D721Med (cell line): Measurements from ENCODE around the gene F8A1.
"Not testable (repeated sequence)": the region's sequence is repeated elsewhere in the genome, so short reads cannot be mapped to it uniquely, and the experiment has no call there.

Experiments
- DNase-seq: peaks from one replicate; pipeline ENCODE4 v3.0.0; 2011; ENCODE audit warnings: low spot score; ENCODE audit not compliant: insufficient read length
- FAIRE-seq: peaks from 2 replicates; lab custom pipeline; 2011; peaks lifted over from hg19 to GRCh38; lab: Jason Lieb, UNC
- CTCF ChIP-seq: IDR thresholded peaks from 2 replicates; pipeline ENCODE4 v1.5.1; 2012; ENCODE audit warnings: mild to moderate bottlenecking, control low read depth; ENCODE audit not compliant: insufficient read depth; ENCODE audit errors: missing control alignments

Gene F8A1

GRCh38 chrX:154918060-154918483 lies 31.9 kb downstream of the F8A1 start:
- peak; percentile 67 for TF ChIP-seq CTCF
- DNase-seq (peak; percentile 2), FAIRE-seq (peak; percentile 98)

GRCh38 chrX:154924771-154925170 lies 38.6 kb downstream of the F8A1 start:
- not testable (repeated sequence) for DNase-seq, FAIRE-seq
